ENCODE data around the gene TMEM242. TPM values are rescaled to one million over a fixed set of nuclear protein-coding genes. Genes with fewer than 3 reads are reported as not detected.

TMEM242 gene
- total RNA-seq (2014; rRNA removed; shearing (Covaris generic)) = 6.4 and 7.5 TPM in 2 replicates
- polyA plus RNA-seq (2016; fragmentation: Nextera tagmentation; extraction: Ambion mirVana) = 14.5 TPM in 2 replicates

- Histone ChIP-seq H3K27ac (peak within 1 kb of the TSS; percentile 78), H3K27me3 (replicated peaks; ENCODE audit: insufficient read depth) (no peaks in the 10 kb centered on the region), H3K4me1 (ENCODE audit: insufficient read depth) (peaks cover 19% of the 10 kb centered on the region), H3K9me3 (ENCODE audit: low read depth) (no peaks in the 10 kb centered on the region), H3K9me2 (ENCODE audit: insufficient read depth) (no peaks in the 10 kb centered on the region), H3F3A (ENCODE audit: insufficient read depth) (peaks cover 20% of the 10 kb centered on the region), H4K20me1 (ENCODE audit: insufficient read depth) (no peaks in the 10 kb centered on the region), H3K79me2 (ENCODE audit: insufficient read depth) (peaks cover 16% of the 10 kb centered on the region), H3K4me3 (peak within 1 kb of the TSS; percentile 97), H2AFZ (peak within 1 kb of the TSS; percentile 98), H3K36me3 (ENCODE audit: low read depth) (0 out of 2 replicates have a peak, but pooled peaks cover 2% of the 10 kb centered on the region), H3K4me2 (ENCODE audit: unreplicated experiment) (peak within 1 kb of the TSS; percentile 92), H3K9ac (peak within 1 kb of the TSS; percentile 87)
- 1% methylated on average over 42 of the region's 42 CpGs for WGBS, 2 experiments (ENCODE audit: low coverage in 1 of 2, low lambda C conversion rate in 2 of 2, missing lambda C conversion rate in 2 of 2)
- DNase-seq = peak; percentile 94
- in situ Hi-C loops (cut with MboI) = no loop called here
- TF ChIP-seq EZH2phosphoT487 (IDR thresholded peaks at IDR 0.05; ENCODE audit: insufficient read depth, low read depth) = no peak
- no peak for TF ChIP-seq EZH2 (IDR thresholded peaks at IDR 0.05; ENCODE audit: insufficient read depth, poor library complexity, severe bottlenecking)
Measured at GRCh38 chr6:157323255-157323965, at the start of gene TMEM242. TMEM242 (minus strand) TSS chr6:157323519; CDS start chr6:157323499, 20 bp downstream.

GRCh38 chr6:157372501-157373280 is 49.4 kb upstream of the TMEM242 start:
- no peak overlapping the region for H3K9ac ChIP-seq
- no peaks in the 10 kb centered on the region for H3K79me2 ChIP-seq (ENCODE audit: insufficient read depth)
- H3K4me2 ChIP-seq (ENCODE audit: unreplicated experiment) = no peak overlapping the region
- no peaks in the 10 kb centered on the region for H4K20me1 ChIP-seq (ENCODE audit: insufficient read depth)
- no peak overlapping the region for H3K4me3 ChIP-seq
- no peaks in the 10 kb centered on the region for H3F3A ChIP-seq (ENCODE audit: insufficient read depth)
- no peak for DNase-seq
- no peaks in the 10 kb centered on the region for H3K36me3 ChIP-seq (ENCODE audit: low read depth)
- no peaks in the 10 kb centered on the region for H3K27me3 ChIP-seq (replicated peaks; ENCODE audit: insufficient read depth)
- no peaks in the 10 kb centered on the region for H3K4me1 ChIP-seq (ENCODE audit: insufficient read depth)
- no peaks in the 10 kb centered on the region for H3K9me2 ChIP-seq (ENCODE audit: insufficient read depth)
- H3K9me3 ChIP-seq (ENCODE audit: low read depth) = no peaks in the 10 kb centered on the region
- in situ Hi-C loops (cut with MboI) = no loop called here
- no peak overlapping the region for H3K27ac ChIP-seq
- no peak overlapping the region for H2AFZ ChIP-seq
- WGBS, 2 experiments (ENCODE audit: low coverage in 1 of 2, low lambda C conversion rate in 2 of 2, missing lambda C conversion rate in 2 of 2) = 79 to 81% methylated on average over 10 of the region's 10 CpGs
- TF ChIP-seq EZH2 (IDR thresholded peaks at IDR 0.05; ENCODE audit: insufficient read depth, poor library complexity, severe bottlenecking) = no peak
- TF ChIP-seq EZH2phosphoT487 (IDR thresholded peaks at IDR 0.05; ENCODE audit: insufficient read depth, low read depth) = no peak

- 0% methylated on average over 1 of the region's 1 CpG for WGBS, 2 experiments (ENCODE audit: low coverage in 1 of 2, low lambda C conversion rate in 2 of 2, missing lambda C conversion rate in 2 of 2)
- no peak overlapping the region for H3K9ac ChIP-seq
- no peaks in the 10 kb centered on the region for H3F3A ChIP-seq (ENCODE audit: insufficient read depth)
- DNase-seq = no peak
- H3K79me2 ChIP-seq (ENCODE audit: insufficient read depth) = no peaks in the 10 kb centered on the region
- no peaks in the 10 kb centered on the region for H3K9me2 ChIP-seq (ENCODE audit: insufficient read depth)
- TF ChIP-seq EZH2 (IDR thresholded peaks at IDR 0.05; ENCODE audit: insufficient read depth, poor library complexity, severe bottlenecking) = no peak
- no peak for TF ChIP-seq EZH2phosphoT487 (IDR thresholded peaks at IDR 0.05; ENCODE audit: insufficient read depth, low read depth)
- H3K4me3 ChIP-seq = no peak overlapping the region
- H3K4me1 ChIP-seq (ENCODE audit: insufficient read depth) = no peaks in the 10 kb centered on the region
- in situ Hi-C loops (cut with MboI) = no loop called here
- no peaks in the 10 kb centered on the region for H3K36me3 ChIP-seq (ENCODE audit: low read depth)
- H3K27ac ChIP-seq = no peak overlapping the region
- H4K20me1 ChIP-seq (ENCODE audit: insufficient read depth) = no peaks in the 10 kb centered on the region
- no peaks in the 10 kb centered on the region for H3K9me3 ChIP-seq (ENCODE audit: low read depth)
- no peak overlapping the region for H2AFZ ChIP-seq
- no peak overlapping the region for H3K4me2 ChIP-seq (ENCODE audit: unreplicated experiment)
- no peaks in the 10 kb centered on the region for H3K27me3 ChIP-seq (replicated peaks; ENCODE audit: insufficient read depth)
Measured at GRCh38 chr6:157370755-157371154, 47.4 kb upstream of the TMEM242 start.

- no peaks in the 10 kb centered on the region for H3F3A ChIP-seq (ENCODE audit: insufficient read depth)
- in situ Hi-C loops (cut with MboI) = no loop called here
- H3K79me2 ChIP-seq (ENCODE audit: insufficient read depth) = no peaks in the 10 kb centered on the region
- no peaks in the 10 kb centered on the region for H3K9me3 ChIP-seq (ENCODE audit: low read depth)
- TF ChIP-seq EZH2 (IDR thresholded peaks at IDR 0.05; ENCODE audit: insufficient read depth, poor library complexity, severe bottlenecking) = no peak
- TF ChIP-seq EZH2phosphoT487 (IDR thresholded peaks at IDR 0.05; ENCODE audit: insufficient read depth, low read depth) = no peak
- no peak overlapping the region for H3K9ac ChIP-seq
- H3K27ac ChIP-seq = no peak overlapping the region
- 59 to 64% methylated on average over 6 to 7 of the region's 7 CpGs for WGBS, 2 experiments (ENCODE audit: low coverage in 1 of 2, low lambda C conversion rate in 2 of 2, missing lambda C conversion rate in 2 of 2)
- H4K20me1 ChIP-seq (ENCODE audit: insufficient read depth) = no peaks in the 10 kb centered on the region
- H3K4me2 ChIP-seq (ENCODE audit: unreplicated experiment) = no peak overlapping the region
- H2AFZ ChIP-seq = no peak overlapping the region
- no peak for DNase-seq
- H3K4me1 ChIP-seq (ENCODE audit: insufficient read depth) = 0 out of 2 replicates have a peak, but pooled peaks cover 3% of the 10 kb centered on the region
- H3K4me3 ChIP-seq = no peak overlapping the region
- H3K9me2 ChIP-seq (ENCODE audit: insufficient read depth) = no peaks in the 10 kb centered on the region
- no peaks in the 10 kb centered on the region for H3K36me3 ChIP-seq (ENCODE audit: low read depth)
- no peaks in the 10 kb centered on the region for H3K27me3 ChIP-seq (replicated peaks; ENCODE audit: insufficient read depth)
Measured at GRCh38 chr6:157368359-157369049, 45.2 kb upstream of the TMEM242 start.
